HuH-7 (cell line): ENCODE data around the gene CD274.
"Not testable (repeated sequence)": the region's sequence is repeated elsewhere in the genome, so short reads cannot be mapped to it uniquely, and the experiment has no call there.

Experiments
- DNase-seq: peaks from one replicate; pipeline ENCODE4 v3.0.0; 2011; ENCODE audit warnings: low spot score

The CD274 gene

DNA sequence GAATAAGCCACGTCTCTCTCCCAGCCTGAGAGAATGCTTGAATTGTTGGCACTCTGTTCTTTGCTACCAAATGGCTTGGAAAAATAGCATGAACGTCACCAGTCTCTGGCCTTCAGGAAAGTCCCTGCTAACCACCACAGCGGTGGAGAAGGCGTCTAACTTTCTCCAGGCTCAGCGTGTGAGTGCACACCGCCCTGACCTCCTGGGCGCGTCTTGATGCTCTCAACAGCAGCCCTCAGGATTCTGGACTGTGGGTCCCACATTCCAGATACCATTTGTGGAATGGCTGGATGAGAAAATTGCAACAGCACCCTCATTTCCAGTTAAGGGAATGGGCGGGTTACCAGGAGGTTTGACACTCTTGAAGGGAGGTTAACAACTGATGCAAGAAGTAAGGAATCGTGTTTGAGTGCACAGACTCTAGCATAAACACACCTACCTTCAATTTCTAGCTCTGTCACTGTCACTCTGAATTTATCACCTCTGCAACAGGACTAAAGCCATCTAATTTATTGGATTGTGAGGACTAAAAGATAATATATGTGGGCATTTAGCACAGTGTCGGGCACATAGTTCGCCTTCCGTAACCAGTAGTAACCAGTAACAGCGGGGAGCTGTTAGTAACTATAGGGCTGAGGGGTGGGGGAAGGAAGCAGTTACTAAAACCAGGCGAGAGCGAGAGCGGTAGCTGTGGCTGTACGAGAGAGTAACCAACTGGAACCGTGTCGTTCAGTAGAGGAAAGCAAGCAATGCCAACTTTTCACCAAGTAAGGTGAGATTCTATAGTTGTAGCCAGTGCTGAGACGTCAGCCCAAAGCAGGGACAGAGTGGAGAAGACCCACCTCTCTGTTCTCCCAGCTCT, 11.8 kb upstream of the CD274 start:
- no peak for DNase-seq

DNA sequence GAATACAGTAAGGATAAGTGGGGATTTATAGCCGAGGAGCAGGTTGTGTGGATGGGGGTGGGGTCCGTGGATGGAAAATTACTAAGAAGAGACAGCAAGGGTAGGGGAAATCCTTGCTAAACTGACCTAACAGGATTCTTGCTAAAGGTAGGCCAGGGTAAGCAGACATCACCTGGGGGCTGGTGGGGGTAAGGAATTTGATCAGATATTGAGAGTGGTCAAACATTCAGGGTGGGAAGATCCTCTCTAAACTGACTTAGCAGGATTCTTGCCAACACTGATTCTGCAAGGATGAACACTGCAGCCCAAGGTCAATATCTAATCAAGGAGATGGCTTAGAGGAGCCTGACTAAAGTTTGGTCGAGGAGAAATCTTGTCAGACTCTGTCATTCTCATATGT, 9.9 kb upstream of the CD274 start:
- no peak for DNase-seq

DNA sequence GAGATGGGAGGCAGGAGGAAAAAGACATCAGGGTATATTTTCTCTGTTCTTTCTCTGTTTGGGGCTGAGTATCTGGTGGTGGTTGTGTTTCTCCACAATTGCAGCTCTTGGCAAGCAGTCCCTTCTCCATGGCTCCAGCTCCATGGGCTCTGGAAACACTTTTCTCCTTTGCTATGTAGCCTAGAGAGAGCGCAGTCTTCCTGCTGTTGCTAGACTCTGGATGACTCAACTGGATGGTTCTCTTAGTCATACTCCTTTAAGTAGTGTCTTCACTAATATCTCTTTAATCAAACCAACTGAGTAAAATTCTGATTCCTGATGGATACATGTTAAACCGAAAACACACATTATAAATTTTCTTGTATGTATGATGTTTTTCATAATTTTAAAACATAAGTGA, 9.3 kb upstream of the CD274 start:
- DNase-seq: no peak

DNA sequence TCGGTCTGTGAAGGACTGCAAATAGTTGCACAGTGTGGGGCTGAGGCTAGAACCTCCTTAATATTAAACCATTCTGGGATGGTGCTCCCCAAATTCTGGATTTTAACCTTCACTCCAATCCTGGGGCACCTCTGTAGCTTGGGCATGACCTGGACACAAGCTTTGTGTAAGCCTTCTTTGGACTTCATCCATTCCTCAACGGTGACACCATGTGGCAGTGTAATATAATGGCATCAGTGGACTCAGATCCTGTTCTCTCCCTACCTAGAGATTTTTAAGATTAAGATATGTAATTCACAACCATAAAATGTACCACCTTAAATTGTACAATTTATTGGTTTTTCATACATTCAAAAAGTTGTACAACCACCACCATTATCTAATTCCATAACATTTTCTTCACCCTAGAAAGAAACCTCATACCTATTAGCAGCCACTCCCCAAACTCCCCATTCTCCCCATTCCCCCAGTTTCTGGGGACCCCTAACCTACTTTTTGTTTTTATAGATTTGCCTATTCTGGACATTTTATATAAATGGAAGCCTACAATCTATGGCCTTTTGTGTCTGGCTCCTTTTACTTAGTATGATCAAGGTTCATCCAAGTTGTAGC, 7.8 kb upstream of the CD274 start:
- peak; percentile 21 for DNase-seq

DNA sequence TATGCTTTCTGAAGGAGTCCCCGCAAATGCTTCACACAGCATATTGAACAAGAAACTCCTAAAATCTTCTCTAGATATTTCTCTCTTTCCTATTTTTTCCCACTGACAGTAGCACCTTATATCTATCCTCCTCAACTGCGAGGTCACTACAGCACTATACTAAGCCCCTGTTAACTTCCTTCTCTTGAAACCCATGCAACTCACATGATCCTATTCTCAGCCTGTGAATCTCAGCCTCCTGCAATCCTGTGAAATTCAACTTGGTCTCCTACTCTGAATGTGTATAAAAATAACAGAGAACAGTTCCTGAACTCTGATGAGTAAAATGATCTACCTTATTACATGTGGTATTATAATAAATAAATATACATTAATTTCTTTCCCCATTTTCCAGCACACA, 6.5 kb upstream of the CD274 start:
- DNase-seq: no peak

- not testable (repeated sequence) for DNase-seq
Observed at GRCh38 chr9:5445096-5445495, 5.2 kb upstream of the CD274 start.

GRCh38 chr9:5445886-5446285, 4.5 kb upstream of the CD274 start:
- DNase-seq: no peak

GRCh38 chr9:5446451-5447236, 3.7 kb upstream of the CD274 start:
- no peak for DNase-seq

DNA sequence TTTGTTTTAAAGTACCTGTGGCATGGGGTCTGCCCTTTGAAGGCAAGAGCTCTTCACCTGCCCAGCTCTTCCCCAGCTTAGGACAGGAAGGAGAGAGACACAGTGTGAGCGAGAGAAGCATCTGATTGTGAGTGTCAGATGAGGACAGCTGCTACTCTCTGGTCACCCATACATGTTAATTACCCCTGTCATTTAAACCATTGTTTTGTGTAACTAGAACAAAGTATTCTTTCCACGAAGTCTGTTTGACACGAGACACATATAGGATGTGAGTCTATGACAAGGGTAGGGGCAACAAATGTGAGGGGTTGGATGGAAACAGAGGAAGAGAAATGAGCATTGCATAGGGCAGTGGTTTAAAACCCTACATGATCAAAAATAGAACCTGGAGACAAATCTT, 3.0 kb upstream of the CD274 start:
- DNase-seq: no peak

DNA sequence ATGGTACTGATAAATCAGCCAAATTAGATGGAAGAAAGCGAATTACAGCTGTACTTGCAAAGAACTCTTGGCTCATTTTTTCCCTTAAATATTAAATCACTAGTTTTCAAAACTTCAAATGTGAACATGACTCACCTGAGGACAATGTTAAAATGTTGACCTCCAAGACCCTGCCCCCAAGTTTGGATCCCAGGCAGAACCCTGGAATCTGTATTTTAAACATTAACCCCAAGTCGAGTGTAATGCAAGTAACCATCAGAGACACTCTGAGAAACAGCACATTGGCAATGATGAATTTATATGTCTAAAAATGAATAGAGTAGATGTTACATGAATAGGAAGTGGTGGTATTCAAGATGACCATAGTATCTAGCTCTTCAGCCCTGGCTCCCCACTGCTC, 2.3 kb upstream of the CD274 start:
- DNase-seq: no peak

GRCh38 chr9:5448461-5449435, 1.6 kb upstream of the CD274 start:
- no peak for DNase-seq

- no peak for DNase-seq
Observed at GRCh38 chr9:5449521-5450358, 602 bp upstream of the CD274 start.

DNA sequence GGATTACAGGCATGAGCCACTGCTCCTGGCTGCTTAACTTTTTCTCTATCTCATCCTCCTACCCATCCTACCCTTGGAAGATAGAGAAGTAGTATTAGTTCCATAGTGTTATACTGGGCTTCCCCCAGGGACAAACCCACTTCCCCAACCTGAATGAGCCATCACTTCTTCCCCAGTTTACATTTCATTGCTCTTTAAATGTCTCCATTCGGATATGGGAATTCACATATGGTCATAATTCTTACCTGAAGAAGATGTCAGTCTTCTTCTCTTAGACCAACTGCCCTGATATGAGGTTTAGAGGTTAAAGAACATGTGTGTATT, 1.9 kb downstream of the CD274 start:
- DNase-seq: no peak

GRCh38 chr9:5453004-5453403, 2.7 kb downstream of the CD274 start:
- no peak for DNase-seq

DNA sequence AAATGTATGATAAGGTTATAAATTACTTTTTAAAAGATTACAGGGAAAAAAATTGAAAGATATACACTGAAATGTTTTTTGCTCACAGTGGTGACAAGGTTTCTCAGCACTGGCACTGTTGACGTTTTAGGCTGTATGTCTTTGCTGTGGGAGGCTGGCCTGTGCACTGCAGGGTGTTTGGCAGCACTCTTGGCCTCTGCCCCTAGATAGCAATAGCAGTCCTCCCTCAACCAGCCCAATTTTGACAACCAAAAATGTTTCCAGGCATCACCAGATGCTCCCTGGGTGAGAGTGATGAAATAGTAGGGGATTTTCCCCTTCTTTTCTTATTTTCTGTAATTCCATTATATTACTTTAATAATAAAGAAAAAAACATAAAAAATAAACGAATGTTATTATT, 3.3 kb downstream of the CD274 start:
- DNase-seq: no peak

- DNase-seq: no peak
Observed at GRCh38 chr9:5455181-5455580, 4.8 kb downstream of the CD274 start.

DNA sequence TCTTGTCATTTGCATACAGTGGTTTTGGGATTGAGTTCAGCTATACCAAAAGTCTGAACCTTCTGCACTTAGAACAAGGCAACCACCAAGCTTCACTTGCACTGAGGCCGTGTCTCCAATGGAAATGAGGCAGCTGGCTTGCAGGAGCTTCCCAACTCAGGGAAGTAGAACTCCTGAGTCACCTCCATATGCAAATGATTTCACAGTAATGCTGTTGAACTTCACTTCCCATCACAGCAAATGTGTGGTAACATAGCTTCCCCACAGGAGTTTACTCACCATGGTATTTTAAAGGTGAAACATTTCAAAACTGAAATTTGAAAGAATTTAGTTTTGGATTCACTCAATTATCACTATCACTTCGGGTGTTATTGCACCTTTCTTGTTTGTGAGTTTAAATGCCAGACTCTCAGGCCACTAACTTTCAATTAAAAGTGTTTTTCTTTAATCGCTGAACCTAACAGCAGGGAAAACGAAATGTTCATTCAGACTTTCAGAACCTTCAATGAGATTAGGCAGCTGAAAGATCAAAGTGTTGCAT, 9.0 kb downstream of the CD274 start:
- no peak for DNase-seq

GRCh38 chr9:5460157-5460556, 9.8 kb downstream of the CD274 start:
- DNase-seq: no peak

- DNase-seq: not testable (repeated sequence)
Observed at GRCh38 chr9:5464831-5465330, 14.5 kb downstream of the CD274 start.

- DNase-seq: no peak
Observed at GRCh38 chr9:5466005-5466404, 15.7 kb downstream of the CD274 start.

DNA sequence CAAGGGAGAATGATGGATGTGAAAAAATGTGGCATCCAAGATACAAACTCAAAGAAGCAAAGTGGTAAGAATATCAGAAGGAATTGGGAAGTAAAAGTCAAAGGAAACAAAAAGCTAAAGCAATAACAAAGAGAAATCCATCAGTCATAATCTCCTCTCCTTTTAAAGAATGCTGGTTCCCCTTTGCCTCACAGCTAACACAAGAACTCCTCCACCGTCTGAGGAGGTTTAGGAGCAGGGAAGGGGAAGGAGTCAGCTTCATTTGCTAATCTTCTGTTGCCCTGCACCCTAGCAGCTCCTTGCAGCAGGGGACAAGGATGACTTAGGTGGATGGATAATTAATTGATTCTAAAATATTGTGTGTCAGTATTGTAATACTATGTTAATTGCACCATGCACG, 16.4 kb downstream of the CD274 start:
- no peak for DNase-seq
